NCI-H1694 (cell line): ENCODE data around the gene SMO.
"Not testable (repeated sequence)": the region's sequence is repeated elsewhere in the genome, so short reads cannot be mapped to it uniquely, and the experiment has no call there.

ENCODE experiments used
- DNase-seq: peaks from one replicate; lab custom pipeline; 2025; lab: John Stamatoyannopoulos, UW

Gene SMO

GRCh38 chr7:129169686-129170440, 18.6 kb upstream of the SMO start:
- DNase-seq, result no peak

GRCh38 chr7:129170441-129171021, 17.9 kb upstream of the SMO start:
- DNase-seq, result no peak

GRCh38 chr7:129173861-129174260, 14.6 kb upstream of the SMO start:
- DNase-seq, result not testable (repeated sequence)

- DNase-seq, result no peak
These were observed 11.3 kb upstream of the SMO start for GRCh38 chr7:129176916-129177710.

- no peak for DNase-seq
These were observed 3.3 kb upstream of the SMO start for GRCh38 chr7:129184981-129185670.

GRCh38 chr7:129186749-129187260, 1.6 kb upstream of the SMO start:
- DNase-seq, result no peak

GRCh38 chr7:129187681-129188371, 607 bp upstream of the SMO start:
- DNase-seq, result no peak

- DNase-seq, result no peak
These were observed 643 bp downstream of the SMO start for GRCh38 chr7:129188892-129189660.

- no peak for DNase-seq
These were observed 1.4 kb downstream of the SMO start for GRCh38 chr7:129189661-129190310.

- DNase-seq, result no peak
These were observed 2.8 kb downstream of the SMO start for GRCh38 chr7:129191272-129191671.

- DNase-seq, result no peak
These were observed 5.5 kb downstream of the SMO start for GRCh38 chr7:129193892-129194291.

GRCh38 chr7:129197771-129198170, 9.3 kb downstream of the SMO start:
- DNase-seq, result no peak

- no peak for DNase-seq
These were observed 11.0 kb downstream of the SMO start for GRCh38 chr7:129199406-129199805.

- DNase-seq, result no peak
These were observed 13.8 kb downstream of the SMO start for GRCh38 chr7:129202058-129202777.

GRCh38 chr7:129203050-129203741, 14.8 kb downstream of the SMO start:
- DNase-seq, result no peak

GRCh38 chr7:129205126-129205818, 16.8 kb downstream of the SMO start:
- DNase-seq, result no peak

GRCh38 chr7:129205987-129206785, 17.8 kb downstream of the SMO start:
- no peak for DNase-seq

GRCh38 chr7:129208667-129209066, 20.2 kb downstream of the SMO start:
- no peak for DNase-seq
